ENCODE data around the gene PDE6B. TPM values are rescaled to one million over a fixed set of nuclear protein-coding genes. Genes with fewer than 3 reads are reported as not detected.
A peak's percentile ranks its signal among the peaks of the same experiment; 100 is the strongest.

PDE6B gene
- total RNA-seq, 2 experiments from 2014 or later, result 11.4 to 13.9 TPM

GRCh38 chr4:685679-686412 lies 60.5 kb downstream of the PDE6B start:
- no peak for ATAC-seq
- ChIA-PET CTCF (interaction anchor here (0.6 kb wide), 1 partner anchor 249 kb away, joined by 5 read pairs; no protein-coding TSS in a partner anchor), POLR2A (interaction anchor here (0.6 to 1.6 kb wide), 2 partner anchors 10 to 52 kb away, joined by 4 to 6 read pairs; no protein-coding TSS in a partner anchor)
- H3K4me1 Mint-ChIP-seq (ENCODE audit: low read depth), result peaks cover under 1% of the 10 kb centered on the region
- DNase-seq, result no peak
- H3K36me3 Mint-ChIP-seq (ENCODE audit: low read depth), result no peaks in the 10 kb centered on the region
- intact Hi-C loops (cut with micrococcal nuclease), result no loop called here
- H3K27me3 Mint-ChIP-seq, result peaks cover 12% of the 10 kb centered on the region
- no peak overlapping the region for H3K27ac Mint-ChIP-seq
- no peak for TF ChIP-seq CTCF (IDR thresholded peaks at IDR 0.05)
- no peak overlapping the region for H3K4me3 Mint-ChIP-seq
- H3K9me3 Mint-ChIP-seq, result no peaks in the 10 kb centered on the region

- intact Hi-C loops (cut with micrococcal nuclease), result no loop called here
- ATAC-seq, result no peak
- TF ChIP-seq CTCF (IDR thresholded peaks at IDR 0.05), result no peak
- ChIA-PET POLR2A (interaction anchor here (1.6 kb wide), 1 partner anchor 11 kb away, joined by 6 read pairs; no protein-coding TSS in a partner anchor), CTCF (no interaction called here)
- no peaks in the 10 kb centered on the region for H3K36me3 Mint-ChIP-seq (ENCODE audit: low read depth)
- H3K4me1 Mint-ChIP-seq (ENCODE audit: low read depth), result no peaks in the 10 kb centered on the region
- DNase-seq, result no peak
- no peak overlapping the region for H3K27ac Mint-ChIP-seq
- no peak overlapping the region for H3K4me3 Mint-ChIP-seq
- peaks cover 12% of the 10 kb centered on the region for H3K27me3 Mint-ChIP-seq
- no peaks in the 10 kb centered on the region for H3K9me3 Mint-ChIP-seq
Observed at GRCh38 chr4:686413-687040, 61.2 kb downstream of the PDE6B start.

DNA sequence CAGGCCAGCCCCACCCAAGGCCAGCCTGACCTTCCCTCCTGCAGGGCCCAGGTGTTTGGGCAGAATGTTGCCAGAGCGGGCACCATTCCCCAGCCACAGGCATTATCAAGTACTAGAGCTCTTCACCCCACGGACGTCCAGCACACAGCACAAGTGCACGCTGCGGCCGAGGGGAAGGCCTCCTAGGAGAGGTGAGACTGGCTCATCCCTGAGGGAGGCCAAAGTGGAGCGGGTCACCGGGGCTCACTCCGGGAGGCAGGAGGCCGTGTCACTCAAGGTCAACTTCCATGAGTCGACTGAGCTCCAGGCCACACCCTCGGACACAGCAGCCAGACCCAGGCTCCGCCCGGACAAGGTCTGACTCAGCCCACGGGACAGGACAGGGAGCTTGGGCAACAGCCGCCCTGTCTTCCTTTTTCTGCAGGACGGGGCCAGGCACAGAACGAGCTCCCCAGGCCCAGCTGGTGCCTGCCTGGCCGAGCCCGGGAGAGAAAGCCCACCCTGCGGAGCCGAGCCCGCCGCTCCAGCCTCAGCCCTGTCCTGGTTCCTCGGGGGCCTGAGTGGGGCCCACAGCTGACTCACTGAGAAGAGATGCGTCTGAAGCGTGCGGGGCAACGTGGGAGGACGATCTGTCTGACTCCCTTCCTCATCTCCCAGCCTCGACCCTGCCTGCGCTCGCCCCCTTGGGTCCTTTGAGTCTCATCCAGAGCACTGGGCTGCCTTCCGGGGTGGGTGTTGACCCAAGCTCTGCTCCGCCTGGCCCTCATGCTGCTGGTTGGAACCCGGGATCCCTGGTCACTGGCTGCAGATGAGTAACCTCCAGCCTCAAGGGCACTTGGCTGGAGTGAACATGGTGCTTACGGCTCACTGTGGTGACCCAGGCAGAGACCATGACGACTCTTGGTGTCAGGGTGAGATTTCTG lies 61.9 kb downstream of the PDE6B start:
- H3K4me3 Mint-ChIP-seq, result no peak overlapping the region
- H3K4me1 Mint-ChIP-seq (ENCODE audit: low read depth), result no peaks in the 10 kb centered on the region
- ATAC-seq (no peak), DNase-seq (no peak)
- peaks cover 12% of the 10 kb centered on the region for H3K27me3 Mint-ChIP-seq
- CTCF ChIA-PET, result no interaction called here
- intact Hi-C loops (cut with micrococcal nuclease), result no loop called here
- POLR2A ChIA-PET, result interaction anchor here (1.3 to 1.6 kb wide), 2 partner anchors 12 to 17 kb away, joined by 3 to 6 read pairs; no protein-coding TSS in a partner anchor
- no peak overlapping the region for H3K27ac Mint-ChIP-seq
- H3K9me3 Mint-ChIP-seq, result no peaks in the 10 kb centered on the region
- no peak for TF ChIP-seq CTCF (IDR thresholded peaks at IDR 0.05)
- H3K36me3 Mint-ChIP-seq (ENCODE audit: low read depth), result no peaks in the 10 kb centered on the region

- intact Hi-C loops (cut with micrococcal nuclease), result no loop called here
- H3K36me3 Mint-ChIP-seq (ENCODE audit: low read depth), result no peaks in the 10 kb centered on the region
- CTCF ChIA-PET, result no interaction called here
- POLR2A ChIA-PET, result interaction anchor here (1.3 kb wide), 1 partner anchor 16 kb away, joined by 3 read pairs; no protein-coding TSS in a partner anchor
- peak; percentile 12 for ATAC-seq
- H3K9me3 Mint-ChIP-seq, result no peaks in the 10 kb centered on the region
- H3K4me3 Mint-ChIP-seq, result no peak overlapping the region
- DNase-seq, result no peak
- no peak for TF ChIP-seq CTCF (IDR thresholded peaks at IDR 0.05)
- H3K27me3 Mint-ChIP-seq, result peaks cover 12% of the 10 kb centered on the region
- H3K27ac Mint-ChIP-seq, result no peak overlapping the region
- no peaks in the 10 kb centered on the region for H3K4me1 Mint-ChIP-seq (ENCODE audit: low read depth)
Observed at GRCh38 chr4:687971-688853, 62.8 kb downstream of the PDE6B start.
